Raji (cell line): Measurements from ENCODE around the gene CTCF.
A peak's percentile ranks its signal among the peaks of the same experiment; 100 is the strongest.

Experiments used
- POLR2A ChIP-seq: IDR thresholded peaks from 2 replicates; pipeline ENCODE4 v1.6.1; 2011; ENCODE audit warnings: low read depth, low read length, control low read depth; ENCODE audit not compliant: insufficient read depth

The CTCF gene

GRCh38 chr16:67531247-67531646 lies 31.1 kb upstream of the CTCF start:
- TF ChIP-seq POLR2A, result no peak

DNA sequence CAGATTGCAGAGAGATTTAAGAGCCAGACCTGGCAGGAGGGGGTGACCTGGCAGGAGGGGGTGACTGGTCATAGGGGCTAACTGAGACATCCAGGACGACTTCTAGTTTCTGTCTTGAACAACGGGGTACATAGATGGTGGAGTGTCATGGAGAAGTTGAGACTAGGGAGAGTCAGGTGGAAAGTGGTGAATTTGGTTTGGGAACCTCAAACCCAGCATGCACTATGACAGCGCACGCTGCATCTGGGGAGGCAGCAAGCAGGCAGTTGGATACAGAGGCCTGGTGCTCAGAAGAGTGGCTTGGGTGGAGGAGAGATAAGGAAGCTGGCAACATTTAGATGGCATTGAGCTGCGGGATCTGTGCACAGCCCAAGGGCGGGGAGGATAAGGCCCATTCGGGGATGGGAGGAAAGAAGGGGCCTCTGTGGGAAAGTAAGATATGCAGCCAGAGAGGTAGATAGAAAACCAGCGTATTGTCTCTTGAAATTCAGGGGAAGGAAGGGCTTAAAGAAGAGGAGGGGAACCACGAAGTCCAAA lies 29.2 kb upstream of the CTCF start:
- no peak for TF ChIP-seq POLR2A

DNA sequence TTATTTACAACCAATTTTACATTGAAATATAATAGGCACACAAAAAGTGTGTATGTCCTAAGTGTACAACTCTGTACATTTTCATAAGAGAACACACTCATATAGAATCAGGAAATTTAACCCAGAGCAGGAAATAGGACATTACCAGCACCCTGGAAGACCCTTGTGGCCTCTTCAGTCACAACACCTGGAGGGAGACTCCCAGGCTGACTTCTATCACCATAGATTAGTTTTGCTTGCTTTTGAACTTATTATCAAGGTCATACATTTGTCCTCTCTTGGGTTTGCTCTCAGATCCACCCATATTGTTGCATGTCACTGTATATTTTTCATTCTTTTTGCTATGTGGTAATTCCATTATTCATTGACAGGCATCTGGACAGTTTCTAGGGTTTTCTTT lies 27.9 kb upstream of the CTCF start:
- TF ChIP-seq POLR2A, result no peak

DNA sequence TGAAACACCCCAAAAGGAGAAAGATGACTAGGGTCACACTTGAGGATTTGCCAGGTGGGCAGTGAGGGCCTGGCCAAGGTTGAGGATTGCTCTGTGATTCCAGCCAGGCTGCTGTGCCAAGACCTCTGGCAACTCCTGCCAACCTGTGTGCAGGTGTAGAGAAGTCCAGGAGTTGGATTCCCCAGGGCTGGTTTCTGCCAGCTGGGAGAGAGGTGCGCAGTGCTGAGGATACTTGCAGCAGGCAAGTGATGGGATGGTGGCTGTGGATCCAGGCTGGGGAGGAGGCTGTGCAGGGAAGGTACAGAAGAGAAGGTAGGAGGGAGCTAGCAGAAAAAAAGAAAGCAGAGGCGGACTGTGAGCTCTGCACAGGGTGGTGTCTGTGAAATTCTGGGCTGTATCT lies 27.1 kb upstream of the CTCF start:
- TF ChIP-seq POLR2A, result no peak

DNA sequence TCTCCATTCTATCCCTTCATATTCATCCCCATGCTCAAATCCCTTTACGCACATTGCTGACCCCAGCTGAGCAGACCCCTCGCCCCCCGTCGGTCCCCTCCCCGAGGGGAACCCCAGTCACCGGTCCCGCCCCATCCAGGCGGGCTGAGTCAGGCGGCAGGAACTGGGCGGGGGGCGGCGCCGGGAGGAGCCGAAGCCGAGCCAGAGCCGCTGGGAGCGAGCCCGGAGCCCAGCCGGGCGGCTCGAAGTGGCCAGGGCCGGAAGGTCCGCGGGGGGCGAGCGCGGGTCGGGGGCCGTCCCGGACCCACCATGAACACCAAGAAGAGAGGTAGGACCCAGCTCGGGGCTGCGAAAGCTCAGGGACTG lies 25.1 kb upstream of the CTCF start:
- 0 out of 2 replicates have a peak, but pooled peaks have one; percentile 25 for TF ChIP-seq POLR2A

DNA sequence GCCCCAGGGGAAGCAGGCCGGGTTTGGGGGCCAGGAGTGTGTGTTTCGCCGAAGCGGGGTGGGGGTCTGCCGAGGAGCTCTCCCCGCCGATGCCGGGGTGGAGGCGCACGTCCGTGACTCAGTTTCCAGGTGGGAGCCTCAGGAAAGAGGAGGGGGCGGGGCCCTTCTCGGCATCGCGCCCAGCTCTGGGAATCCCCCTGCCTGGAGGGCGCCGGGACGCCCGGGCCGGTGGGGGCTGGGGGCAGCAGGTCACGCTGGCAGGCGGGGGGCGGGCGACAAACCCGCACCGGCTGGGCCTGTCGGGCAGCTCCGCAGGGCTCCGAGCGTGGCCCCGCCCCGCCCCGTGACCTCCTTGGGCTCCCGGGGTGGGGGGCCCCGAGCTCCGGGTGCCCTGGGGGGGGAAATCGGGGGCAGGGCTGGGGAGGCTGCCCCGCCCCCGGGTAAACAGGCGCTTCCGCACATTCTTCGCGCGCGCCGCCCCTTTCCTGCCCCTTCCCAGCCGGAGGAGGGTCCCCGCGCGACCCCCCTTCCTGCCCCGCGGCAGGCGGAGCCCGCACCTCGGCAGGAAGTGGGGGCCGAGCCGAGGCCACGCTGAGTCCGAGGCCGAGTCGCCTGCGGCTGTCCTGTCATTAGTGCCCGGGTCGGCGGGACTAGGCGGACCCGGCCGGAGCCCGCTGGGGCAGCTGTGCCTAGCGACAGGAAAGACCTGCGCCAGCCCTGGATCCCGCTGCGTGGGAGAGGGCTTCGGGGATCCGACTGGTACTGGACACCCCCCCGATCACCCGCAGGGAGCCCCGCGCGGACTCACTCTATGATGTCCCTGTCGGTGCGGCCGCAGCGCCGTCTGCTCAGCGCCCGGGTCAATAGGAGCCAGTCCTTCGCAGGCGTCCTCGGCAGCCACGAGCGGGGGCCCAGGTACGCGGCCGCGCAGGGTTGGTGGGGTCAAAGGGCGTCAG lies 24.4 kb upstream of the CTCF start:
- TF ChIP-seq POLR2A, result no peak

- no peak for TF ChIP-seq POLR2A
These were observed 23.6 kb upstream of the CTCF start for GRCh38 chr16:67538666-67539101.

GRCh38 chr16:67539271-67539670 lies 23.1 kb upstream of the CTCF start:
- TF ChIP-seq POLR2A, result no peak

DNA sequence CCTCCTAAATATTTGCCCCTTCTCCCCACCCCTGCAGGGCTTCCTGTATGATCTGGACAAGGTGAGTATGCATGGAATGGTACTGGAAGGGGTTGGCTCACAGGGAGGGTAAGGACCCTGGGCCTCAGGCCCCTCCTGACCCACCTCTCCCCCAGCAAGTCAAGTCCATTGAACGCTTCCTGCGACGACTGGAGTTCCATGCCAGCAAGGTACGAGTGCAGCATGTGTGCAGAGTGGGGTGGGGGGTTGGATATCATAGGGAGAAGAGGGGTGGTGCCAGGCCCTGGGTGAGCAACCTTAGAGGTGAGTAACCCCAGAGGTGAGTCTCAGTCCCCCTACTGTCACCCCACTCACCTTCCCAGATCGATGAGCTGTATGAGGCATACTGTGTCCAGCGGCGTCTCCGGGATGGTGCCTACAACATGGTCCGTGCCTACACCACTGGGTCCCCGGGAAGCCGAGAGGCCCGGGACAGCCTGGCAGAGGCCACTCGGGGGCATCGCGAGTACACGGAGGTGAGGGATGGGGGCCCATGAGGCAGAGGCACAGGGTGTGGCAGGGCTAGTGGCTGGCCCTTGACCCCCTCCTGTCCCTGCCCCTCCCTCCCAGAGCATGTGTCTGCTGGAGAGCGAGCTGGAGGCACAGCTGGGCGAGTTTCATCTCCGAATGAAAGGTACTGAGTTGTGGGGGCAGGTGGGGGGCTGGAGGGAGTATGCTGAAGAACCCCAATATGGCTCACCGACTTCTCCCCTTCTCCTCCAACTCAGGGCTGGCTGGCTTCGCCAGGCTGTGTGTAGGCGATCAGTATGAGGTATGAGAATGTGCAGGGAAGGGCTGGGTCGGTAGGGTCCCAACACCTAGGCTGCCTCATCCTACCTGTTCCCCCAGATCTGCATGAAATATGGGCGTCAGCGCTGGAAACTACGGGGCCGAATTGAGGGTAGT lies 22.4 kb upstream of the CTCF start:
- no peak for TF ChIP-seq POLR2A

- TF ChIP-seq POLR2A, result no peak
These were observed 21.6 kb upstream of the CTCF start for GRCh38 chr16:67540756-67541155.

GRCh38 chr16:67541391-67542263 lies 20.7 kb upstream of the CTCF start:
- TF ChIP-seq POLR2A, result no peak

DNA sequence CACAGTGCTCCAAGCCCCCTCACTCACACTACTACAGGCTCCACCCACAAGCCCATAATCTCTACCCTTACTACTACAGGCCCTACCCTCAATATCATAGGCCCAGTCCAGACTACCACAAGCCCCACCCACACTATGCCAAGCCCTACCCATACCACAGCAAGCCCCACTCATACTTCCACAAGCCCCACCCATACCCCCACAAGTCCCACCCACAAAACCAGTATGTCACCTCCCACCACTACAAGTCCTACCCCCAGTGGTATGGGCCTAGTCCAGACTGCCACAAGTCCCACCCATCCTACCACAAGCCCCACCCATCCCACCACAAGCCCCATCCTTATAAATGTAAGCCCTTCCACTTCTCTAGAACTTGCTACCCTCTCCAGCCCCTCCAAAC lies 19.9 kb upstream of the CTCF start:
- TF ChIP-seq POLR2A, result no peak

DNA sequence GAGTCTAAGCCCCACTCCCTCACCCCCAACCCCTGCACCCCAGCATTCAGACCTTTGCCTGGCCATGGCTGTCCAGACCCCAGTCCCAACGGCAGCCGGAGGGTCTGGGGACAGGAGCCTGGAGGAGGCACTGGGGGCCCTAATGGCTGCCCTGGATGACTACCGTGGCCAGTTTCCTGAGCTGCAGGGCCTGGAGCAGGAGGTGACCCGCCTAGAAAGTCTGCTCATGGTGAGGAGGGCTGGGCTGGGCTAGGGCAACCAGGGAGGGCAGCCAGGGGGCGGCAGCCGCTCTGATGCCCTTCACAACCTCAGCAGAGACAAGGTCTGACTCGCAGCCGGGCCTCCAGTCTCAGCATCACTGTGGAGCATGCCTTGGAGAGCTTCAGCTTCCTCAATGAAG lies 19.3 kb upstream of the CTCF start:
- 0 out of 2 replicates have a peak, but pooled peaks have one; percentile 13 for TF ChIP-seq POLR2A

GRCh38 chr16:67543582-67543981 lies 18.7 kb upstream of the CTCF start:
- no peak for TF ChIP-seq POLR2A
